Non-pigmented ciliary epithelial cell (primary cell): ENCODE measurements around the gene GJA3.

Experiments
- DNase-seq: peaks from one replicate; pipeline ENCODE4 v3.0.0-alpha.2; 2010; ENCODE audit warnings: low read depth

Gene GJA3

GRCh38 chr13:20128459-20128931, 32.4 kb downstream of the GJA3 start:
- DNase-seq, result no peak

DNA sequence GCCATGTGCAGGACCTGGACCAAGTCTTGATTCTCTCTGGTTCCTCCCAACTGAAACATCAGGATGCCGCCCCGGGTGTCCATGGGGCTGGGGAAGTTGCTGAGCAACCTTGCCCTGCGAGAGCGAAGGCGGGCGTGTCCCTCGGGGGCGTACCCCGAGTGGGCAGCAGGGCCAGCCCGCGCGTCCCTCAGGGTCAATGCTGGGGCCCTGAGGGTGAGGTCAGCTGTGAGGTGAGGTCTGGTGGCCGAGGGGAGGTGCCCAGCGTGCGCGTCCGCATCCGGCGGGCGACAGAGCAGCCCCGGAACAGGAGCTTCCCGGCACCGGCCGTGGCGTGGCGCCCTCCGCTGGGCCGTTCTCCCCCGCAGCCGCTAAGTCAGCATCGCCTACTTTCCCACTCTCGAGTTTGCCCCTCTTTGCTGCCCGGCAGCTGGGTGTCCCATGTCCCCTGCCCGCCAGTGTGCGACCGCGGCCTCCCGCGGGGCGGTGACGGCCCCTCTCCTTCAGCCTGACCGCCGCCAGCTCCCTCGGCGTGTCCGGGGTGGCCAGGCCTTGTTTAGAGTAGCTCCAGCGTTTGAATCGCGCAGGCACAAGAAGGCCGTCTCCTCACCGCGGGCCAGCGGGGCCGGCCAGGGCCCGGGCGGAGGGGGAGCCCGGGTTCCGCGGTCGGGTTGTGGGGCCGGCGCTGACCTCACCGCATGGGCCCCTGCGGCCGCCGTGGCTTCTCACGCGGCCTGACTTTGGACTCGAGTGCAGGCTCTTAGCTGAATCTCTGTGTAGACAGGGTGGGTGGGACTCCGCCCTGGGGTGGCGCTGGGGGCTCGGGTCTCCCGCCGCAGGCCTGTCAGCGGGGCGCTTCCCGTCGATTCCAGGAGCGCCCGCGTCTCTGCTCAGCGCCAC, 33.0 kb downstream of the GJA3 start:
- DNase-seq, result no peak

- no peak for DNase-seq
Measured at GRCh38 chr13:20127262-20127561, 33.6 kb downstream of the GJA3 start.

DNA sequence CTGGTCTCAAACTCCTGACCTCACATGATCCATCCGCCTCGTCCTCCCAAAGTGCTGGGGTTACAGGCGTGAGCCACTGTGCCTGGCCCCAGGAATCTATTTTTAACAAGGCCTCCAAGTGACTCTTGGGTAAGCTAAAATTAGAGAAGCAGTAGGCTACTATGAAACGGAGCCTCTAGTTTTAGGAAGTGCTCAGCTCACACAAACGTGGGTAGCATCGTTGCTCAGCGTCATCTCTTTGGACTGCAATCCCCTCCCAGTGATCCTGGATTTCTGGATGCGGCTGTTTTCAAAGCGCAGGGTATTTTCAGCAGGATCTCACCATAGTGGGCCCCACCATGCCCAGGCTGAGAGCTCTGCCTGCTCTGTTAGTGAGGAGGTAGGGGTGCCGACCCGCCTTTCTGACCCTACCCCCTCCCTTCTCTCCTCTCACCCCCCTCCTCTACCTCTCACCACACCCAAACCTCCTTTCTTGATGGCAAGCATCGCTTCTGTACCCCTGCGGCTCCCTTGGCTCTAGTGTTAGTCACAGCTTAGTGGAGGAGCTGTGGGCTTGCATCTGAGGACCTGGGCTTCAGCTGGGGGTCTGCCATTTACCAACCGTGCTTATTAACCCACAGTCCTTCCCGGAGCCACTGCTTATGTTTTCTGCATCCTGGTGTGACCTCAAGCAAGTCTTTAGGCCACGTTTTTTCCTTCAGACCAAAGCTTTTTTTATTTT, 34.2 kb downstream of the GJA3 start:
- DNase-seq, result no peak

DNA sequence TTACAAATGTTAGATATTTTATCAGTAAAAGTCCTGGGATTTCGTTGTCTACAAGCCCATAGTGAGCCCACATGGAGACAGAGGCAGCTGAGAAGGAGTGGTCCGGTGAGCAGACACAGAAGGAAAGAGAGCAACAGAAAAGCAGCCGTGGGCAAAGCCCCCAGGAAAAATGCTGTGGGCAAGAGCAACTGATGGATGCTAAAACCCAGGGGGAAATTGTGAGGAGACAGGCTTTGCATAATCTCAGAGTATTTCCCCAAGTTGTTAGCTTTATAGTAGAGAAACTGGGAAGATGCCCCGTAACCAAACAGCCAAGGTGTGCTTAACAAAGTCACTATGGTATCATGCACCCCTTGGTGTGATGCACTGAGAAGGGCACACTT, 35.1 kb downstream of the GJA3 start:
- no peak for DNase-seq

- no peak for DNase-seq
Measured at GRCh38 chr13:20125129-20125782, 35.6 kb downstream of the GJA3 start.

- no peak for DNase-seq
Measured at GRCh38 chr13:20124303-20124702, 36.5 kb downstream of the GJA3 start.

GRCh38 chr13:20121159-20121525, 39.7 kb downstream of the GJA3 start:
- DNase-seq, result no peak

DNA sequence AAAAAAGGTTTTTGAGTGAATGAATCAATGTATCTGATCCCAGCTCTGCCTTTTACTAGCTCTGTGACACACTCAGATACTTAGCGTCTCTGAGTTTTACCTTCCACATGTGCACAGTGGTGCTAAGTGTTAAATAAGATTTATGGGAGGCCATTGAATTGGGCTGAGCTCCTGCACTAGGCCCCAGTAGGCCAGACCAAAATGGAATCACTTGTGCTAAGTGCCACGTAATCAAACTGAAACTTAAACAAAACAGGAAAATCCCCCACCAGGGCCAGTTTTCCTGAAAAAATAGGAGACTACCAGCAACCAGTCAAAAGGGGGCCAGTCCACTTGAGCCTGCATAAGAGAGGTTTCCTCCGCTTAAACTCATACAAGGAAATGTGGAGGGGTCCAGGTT, 40.9 kb downstream of the GJA3 start:
- no peak for DNase-seq

DNA sequence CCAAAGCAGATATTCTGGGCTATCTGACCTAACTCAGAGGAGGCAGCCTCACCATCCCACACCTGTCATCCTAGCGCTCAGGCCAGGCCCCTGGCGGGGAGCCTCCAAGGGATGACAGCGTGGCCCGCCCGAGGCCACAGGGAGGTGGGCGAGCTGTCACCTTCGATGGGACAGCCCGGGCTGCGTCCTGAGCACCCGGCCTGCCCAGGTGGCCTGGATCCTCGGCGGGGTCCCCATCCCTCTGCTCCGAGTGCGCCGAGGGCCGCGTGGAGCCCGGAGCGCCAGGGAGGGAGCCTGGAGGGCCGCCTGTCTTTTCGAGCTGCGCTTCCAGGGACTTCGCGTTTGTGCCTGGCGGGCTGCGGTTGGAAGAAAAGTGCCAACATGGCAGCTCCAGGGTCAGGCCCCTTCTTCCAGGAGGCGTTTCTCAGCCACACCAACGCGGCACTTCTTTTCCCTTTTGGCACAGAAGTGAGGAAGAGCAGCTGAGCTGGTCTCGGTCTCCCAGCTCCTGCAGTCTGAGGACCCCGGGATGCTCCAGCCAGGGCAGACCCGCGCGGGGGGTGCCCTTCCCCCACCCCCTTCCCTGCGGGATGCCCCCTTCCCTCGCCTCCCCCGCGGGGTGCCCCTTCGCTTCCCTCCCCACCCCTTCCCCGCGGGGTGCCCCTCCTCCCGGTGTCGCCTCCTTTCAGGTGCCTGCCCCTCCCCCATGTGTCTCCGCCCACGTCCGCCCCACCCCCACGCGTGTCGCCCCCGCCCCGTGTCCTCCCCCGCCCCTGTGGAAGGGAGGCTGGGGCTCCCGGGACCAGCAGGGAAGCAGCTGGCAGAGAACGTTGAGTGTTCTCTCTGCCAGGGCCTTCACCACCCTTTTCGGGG, 42.3 kb downstream of the GJA3 start:
- no peak for DNase-seq

GRCh38 chr13:20116213-20116612, 44.6 kb downstream of the GJA3 start:
- DNase-seq, result no peak

DNA sequence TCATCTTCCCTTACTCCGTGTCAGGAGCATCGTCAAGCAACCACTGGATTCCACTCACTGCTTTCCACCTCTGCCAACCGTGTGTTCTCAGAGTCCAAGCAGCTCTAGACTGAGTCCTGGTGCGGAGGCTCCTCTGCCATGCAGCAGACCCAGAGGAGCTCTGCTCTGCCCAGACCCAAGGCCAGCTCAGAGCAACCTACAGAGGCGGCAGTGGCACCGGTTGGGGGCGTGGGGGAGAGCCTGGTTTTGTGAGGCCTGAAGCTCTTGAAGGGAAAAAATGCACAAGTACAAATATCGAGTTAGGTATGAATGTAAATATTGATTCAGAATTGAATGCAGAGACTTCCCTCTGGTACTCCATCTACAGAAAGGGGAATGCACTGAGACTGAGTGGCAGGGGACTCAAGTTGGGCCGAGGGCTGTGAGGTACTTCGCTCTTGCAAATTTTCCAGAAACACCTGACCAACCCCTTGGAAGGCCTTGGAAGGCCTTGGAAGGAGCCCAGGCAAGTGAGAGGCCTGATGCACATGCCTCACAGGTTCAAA, 46.7 kb downstream of the GJA3 start:
- DNase-seq, result no peak

DNA sequence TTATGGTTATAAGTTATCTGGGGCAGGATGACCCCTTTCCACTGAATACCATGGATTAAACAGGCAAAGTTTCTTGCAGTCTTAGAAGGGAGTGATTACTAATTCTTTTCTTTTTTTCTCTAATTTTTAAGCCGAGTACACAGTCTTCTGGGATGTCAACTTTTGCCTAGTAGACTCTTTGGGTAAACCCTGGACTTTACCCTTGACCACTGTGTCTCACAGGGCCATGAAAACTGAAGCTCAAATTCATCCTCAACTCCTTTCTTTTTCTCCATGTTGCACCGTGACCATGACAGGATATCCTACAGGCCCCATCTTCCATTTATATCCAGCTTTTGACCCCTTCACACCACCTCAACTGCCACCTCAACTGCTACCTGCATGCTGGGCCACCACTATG, 51.8 kb downstream of the GJA3 start:
- no peak for DNase-seq

DNA sequence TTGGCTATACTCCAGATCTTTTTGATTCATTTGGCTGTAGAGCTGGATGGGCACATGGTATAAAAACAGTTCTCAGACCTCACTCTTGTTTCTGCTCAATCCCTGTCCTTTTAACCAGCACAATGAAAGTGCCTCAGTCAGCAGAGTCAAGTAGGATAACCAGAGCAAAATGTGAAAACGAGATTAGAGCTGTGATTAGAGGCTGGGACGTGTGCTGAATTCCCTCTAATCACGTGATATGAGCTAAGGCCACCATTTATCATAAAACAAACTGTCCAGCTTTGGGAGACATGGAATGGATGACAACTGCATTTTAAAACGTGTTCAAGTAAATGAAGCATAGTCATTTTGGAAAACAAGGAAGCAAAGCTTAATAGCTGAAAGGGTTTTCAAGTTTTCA, 54.1 kb downstream of the GJA3 start:
- no peak for DNase-seq

DNA sequence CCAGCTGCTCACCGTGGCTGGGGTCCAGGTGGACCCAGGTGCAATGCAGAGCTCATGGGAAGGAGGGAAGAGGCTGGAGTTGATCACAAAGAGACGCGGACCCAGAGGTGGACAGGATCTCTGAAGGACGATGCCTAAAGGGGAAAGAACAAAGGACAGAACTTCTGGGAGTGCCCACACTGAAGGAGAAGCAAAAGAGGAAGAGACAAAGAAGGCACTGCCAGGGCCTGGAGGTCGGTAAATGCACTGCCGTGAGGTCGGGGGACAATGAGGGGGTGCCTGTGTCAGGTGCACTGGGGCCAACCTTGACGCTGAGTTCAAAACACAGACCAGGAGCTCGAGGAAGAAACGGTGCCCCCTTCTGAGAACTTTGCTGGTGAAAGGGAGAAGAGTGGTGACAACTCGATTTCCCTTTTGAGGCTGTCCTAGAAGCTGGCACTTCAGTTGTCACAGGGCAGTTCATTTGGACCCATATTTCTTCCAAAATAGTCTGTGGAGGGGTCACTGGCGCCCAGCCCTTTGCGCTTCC, 55.6 kb downstream of the GJA3 start:
- no peak for DNase-seq

DNA sequence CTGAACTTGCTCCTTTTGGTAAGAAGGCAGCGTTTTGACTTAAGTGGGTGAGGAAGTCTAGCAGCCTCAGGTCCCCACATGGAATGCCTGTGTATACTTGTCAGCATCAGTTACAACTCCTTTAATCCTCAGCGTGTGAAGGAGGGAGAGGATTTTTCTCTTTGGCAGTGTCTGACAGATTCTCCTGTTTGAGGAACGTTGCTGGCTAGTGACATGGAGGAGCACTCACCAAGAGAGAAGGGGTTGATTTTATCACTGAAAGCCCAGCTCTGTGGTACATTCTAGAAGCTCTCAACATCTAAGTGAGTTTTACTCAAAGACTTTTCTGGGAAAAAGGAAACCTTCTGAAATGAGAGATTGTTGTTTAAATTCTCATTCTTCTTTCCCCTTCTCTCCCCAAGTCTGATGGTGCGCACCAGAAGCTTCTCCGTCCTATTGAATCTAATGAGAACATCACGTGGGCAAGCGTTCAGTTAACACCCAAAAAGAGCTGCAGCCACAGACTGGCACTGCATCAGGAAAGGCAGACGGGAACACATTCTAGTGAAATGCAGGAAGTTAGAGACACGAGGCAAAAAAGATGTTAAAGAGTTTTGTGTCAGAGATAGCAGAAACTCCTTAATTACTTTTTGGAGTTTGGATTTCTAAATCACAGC, 58.2 kb downstream of the GJA3 start:
- no peak for DNase-seq

DNA sequence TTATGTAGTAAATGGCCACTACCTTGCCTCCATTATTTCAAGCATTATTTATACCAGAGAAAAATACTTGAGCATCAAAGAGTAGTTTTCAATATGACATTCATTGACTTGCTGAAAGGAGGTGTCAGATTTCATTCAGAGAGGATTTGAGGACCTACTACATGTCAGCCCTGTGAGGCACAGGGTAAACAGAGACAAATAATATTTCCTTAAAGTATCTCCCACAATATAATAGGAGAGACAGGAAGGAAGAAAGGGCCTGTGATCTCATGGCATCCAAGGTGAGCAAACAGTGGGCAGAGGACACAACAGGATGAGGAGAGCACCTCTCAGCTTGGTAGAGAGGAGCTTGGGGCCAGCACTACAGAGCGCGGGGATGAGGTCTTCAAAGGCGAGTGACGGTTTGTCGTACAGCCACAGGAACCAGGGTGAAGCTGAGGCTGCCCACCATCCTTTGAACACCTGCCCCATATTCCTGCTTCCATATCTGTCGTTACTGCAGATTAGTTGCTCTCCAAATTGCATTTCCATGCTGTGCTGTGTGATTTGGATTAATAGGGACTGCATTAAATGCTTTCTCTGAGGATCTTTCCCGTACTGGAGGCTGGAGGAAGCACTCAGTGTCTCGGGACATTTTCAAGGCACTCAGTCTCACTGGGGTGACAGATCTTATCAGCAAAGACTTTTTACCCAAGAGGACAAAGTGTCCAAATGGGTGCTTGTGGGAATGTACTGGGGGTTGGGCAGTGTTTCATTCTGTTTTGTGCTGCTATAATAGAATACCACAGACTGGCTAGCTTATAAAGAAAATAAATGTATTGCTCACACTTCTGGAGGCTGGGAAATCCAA, 59.2 kb downstream of the GJA3 start:
- DNase-seq, result no peak

- DNase-seq, result no peak
Measured at GRCh38 chr13:20099319-20099718, 61.5 kb downstream of the GJA3 start.

DNA sequence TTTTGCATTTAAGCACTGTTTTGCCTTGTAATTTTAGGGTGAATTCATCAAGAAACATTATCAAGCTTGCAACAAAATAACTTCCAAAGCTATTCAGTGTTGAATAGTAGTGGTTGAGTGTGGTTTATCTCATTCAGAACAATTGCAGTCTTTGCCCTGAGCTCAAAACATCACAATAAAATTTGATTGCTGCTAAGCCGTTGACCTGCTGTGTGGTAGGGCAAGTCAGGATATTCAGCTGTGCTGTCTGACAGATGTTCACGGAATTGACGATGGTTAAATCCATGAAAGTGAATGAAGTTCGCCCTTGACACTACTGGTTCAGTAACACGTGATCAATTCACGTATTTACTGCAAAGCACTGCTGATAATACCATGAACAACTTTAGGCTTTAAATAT, 66.9 kb downstream of the GJA3 start:
- no peak for DNase-seq

- DNase-seq, result no peak
Measured at GRCh38 chr13:20090349-20090748, 70.5 kb downstream of the GJA3 start.
